Measurements from ENCODE around the gene SPAG4.

The SPAG4 gene

DNA sequence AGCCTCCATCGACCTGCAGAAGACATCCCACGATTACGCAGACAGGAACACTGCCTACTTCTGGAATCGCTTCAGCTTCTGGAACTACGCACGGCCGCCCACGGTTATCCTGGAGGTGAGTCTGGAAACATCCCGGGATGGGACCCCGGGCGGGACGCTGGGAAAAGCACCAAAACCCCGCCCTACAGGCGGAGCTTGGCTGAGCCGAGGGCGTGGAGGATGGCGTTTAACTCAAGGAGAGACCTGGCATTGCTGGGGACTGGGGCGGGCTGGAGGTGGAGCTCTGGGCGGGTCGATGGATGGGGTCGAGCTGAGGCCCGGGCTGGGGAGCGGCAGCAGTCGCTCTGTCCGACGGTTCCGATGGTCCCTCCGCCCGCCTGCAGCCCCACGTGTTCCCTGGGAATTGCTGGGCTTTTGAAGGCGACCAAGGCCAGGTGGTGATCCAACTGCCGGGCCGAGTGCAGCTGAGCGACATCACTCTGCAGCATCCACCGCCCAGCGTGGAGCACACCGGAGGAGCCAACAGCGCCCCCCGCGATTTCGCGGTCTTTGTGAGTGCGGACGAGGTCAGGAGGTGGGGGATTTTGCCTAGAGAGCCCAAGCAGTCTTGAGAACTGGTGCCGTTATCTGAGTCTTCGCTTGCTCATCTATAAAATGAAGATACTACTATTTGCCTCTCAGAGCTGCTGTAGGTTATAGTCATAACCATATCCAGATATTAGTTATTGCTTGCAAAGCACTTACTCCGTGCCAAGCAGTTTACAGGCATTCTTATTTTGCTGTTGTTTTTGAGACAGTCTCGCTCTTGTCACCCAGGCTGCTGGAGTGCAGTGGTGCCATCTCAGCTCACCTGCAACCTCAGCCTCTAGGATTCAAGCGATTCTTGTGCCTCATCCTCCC, 3.8 kb downstream of the SPAG4 start (continued):
- TF ChIP-seq ZNF843 (tag by site-specific recombination; IDR thresholded peaks at IDR 0.05): no peak
- no peak for TF ChIP-seq ZNF121 (tag by site-specific recombination; IDR thresholded peaks at IDR 0.05)
- peak; percentile 97 for TF ChIP-seq ZBTB20 (tag by site-specific recombination; IDR thresholded peaks at IDR 0.05)
- no peak for TF ChIP-seq ZNF548 (tag by site-specific recombination; IDR thresholded peaks at IDR 0.05)
- no peak for TF ChIP-seq ZNF791 (tag by site-specific recombination; IDR thresholded peaks at IDR 0.05)
- no peak for TF ChIP-seq ZNF544 (tag by site-specific recombination; IDR thresholded peaks at IDR 0.05)

DNA sequence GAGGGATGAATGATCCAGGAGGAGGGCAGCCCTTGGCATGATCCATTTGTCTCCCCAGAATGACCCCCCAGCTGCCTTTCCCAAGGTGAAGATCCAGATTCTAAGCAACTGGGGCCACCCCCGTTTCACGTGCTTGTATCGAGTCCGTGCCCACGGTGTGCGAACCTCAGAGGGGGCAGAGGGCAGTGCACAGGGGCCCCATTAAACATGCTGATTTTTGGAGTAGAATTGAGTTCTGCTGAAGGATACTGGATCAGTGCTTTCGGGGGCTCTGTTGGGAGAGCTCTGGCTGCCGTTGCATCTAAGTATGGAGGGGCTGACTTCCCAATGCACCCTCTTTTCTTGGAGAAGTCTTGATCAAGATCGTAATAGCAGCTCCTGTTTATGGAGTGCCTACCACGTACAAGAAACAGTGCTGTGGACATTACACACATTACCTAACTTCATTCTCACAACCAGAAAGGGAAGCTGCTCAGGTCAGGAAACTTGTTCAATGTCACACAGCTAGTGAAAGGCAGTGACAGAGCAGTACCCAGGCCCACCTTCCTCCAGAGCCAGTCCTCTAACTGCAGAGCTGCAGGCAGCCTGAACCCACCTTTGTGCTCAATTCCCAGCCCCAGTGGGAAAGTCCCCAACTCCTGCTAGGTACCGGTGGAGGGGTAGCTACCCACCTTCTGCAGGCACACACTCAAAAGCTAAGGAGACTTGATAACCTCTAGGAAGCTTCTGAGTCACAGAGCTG, 5.4 kb downstream of the SPAG4 start:
- no peaks in the 10 kb centered on the region for H3K9me3 ChIP-seq (ENCODE audit: control insufficient read depth, insufficient read depth, low read depth, low read length)
- H3K4me3 ChIP-seq (ENCODE audit: low read depth, low read length): no peak overlapping the region
- no peak overlapping the region for H3K27ac ChIP-seq (ENCODE audit: extremely low read depth, low read depth, low read length)
- POLR2A ChIA-PET: no interaction called here
- CTCF ChIA-PET: interaction anchor here (0.8 to 1.9 kb wide), 5 partner anchors 8 to 70 kb away, joined by 3 to 16 read pairs (median 3); no protein-coding TSS in a partner anchor
- peaks cover 16 to 23% of the 10 kb centered on the region in 2 experiments for H3K36me3 ChIP-seq (ENCODE audit: control insufficient read depth in 2 of 2, insufficient read depth in 1 of 2, low read length in 2 of 2)
- TF ChIP-seq ZNF792 (tag by site-specific recombination; IDR thresholded peaks at IDR 0.05): no peak
- no peaks in the 10 kb centered on the region for H3K4me1 ChIP-seq (ENCODE audit: control insufficient read depth, insufficient read depth, low read length)

DNA sequence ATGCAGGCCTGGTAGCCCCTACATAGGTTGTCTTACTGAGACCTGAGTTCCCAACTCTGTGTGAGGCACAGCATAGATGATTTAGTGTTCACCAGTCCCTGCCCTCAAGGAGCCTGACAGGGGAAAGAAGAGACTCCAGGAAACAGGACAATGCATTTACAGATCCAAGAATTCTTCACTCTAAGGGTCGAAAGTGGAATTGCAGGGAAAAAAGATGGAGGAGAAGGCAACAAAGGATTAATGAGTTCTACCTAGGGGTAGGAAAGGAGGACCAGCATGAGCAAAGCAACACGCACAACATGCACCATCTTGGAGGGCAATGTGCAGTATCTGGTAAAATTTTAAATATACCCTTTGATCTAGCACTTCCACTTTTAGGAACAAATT, 5.9 kb downstream of the SPAG4 start:
- no peaks in the 10 kb centered on the region for H3K9me3 ChIP-seq (ENCODE audit: control insufficient read depth, insufficient read depth, low read depth, low read length)
- TF ChIP-seq ZNF670 (tag by site-specific recombination; IDR thresholded peaks at IDR 0.05; ENCODE audit: low read depth) (no peak), ZNF629 (tag by site-specific recombination; IDR thresholded peaks at IDR 0.05) (no peak), ZFHX2 (tag by site-specific recombination; conservative IDR thresholded peaks at IDR 0.05) (no peak), ZNF24 (tag by site-specific recombination; IDR thresholded peaks at IDR 0.05) (no peak), ZNF837 (tag by site-specific recombination; IDR thresholded peaks at IDR 0.05) (no peak), MZF1 (tag by site-specific recombination; IDR thresholded peaks at IDR 0.05; ENCODE audit: borderline replicate concordance) (no peak), ZNF311 (tag by site-specific recombination; IDR thresholded peaks at IDR 0.05; ENCODE audit: borderline replicate concordance) (no peak), ZNF549 (tag by site-specific recombination; IDR thresholded peaks at IDR 0.05) (no peak), ZNF658 (tag by site-specific recombination; IDR thresholded peaks at IDR 0.05) (no peak), REPIN1 (tag by site-specific recombination; IDR thresholded peaks at IDR 0.05; ENCODE audit: low read depth) (no peak)
- TF ChIP-seq, protein P1, sequence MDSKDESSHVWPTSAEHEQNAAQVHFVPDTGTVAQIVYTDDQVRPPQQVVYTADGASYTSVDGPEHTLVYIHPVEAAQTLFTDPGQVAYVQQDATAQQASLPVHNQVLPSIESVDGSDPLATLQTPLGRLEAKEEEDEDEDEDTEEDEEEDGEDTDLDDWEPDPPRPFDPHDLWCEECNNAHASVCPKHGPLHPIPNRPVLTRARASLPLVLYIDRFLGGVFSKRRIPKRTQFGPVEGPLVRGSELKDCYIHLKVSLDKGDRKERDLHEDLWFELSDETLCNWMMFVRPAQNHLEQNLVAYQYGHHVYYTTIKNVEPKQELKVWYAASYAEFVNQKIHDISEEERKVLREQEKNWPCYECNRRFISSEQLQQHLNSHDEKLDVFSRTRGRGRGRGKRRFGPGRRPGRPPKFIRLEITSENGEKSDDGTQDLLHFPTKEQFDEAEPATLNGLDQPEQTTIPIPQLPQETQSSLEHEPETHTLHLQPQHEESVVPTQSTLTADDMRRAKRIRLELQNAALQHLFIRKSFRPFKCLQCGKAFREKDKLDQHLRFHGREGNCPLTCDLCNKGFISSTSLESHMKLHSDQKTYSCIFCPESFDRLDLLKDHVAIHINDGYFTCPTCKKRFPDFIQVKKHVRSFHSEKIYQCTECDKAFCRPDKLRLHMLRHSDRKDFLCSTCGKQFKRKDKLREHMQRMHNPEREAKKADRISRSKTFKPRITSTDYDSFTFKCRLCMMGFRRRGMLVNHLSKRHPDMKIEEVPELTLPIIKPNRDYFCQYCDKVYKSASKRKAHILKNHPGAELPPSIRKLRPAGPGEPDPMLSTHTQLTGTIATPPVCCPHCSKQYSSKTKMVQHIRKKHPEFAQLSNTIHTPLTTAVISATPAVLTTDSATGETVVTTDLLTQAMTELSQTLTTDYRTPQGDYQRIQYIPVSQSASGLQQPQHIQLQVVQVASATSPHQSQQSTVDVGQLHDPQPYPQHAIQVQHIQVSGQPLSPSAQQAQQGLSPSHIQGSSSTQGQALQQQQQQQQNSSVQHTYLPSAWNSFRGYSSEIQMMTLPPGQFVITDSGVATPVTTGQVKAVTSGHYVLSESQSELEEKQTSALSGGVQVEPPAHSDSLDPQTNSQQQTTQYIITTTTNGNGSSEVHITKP (tag by site-specific recombination; IDR thresholded peaks at IDR 0.05): no peak
- TF ChIP-seq, protein P2, sequence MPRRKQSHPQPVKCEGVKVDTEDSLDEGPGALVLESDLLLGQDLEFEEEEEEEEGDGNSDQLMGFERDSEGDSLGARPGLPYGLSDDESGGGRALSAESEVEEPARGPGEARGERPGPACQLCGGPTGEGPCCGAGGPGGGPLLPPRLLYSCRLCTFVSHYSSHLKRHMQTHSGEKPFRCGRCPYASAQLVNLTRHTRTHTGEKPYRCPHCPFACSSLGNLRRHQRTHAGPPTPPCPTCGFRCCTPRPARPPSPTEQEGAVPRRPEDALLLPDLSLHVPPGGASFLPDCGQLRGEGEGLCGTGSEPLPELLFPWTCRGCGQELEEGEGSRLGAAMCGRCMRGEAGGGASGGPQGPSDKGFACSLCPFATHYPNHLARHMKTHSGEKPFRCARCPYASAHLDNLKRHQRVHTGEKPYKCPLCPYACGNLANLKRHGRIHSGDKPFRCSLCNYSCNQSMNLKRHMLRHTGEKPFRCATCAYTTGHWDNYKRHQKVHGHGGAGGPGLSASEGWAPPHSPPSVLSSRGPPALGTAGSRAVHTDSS (tag by site-specific recombination; IDR thresholded peaks at IDR 0.05): no peak
- TF ChIP-seq, protein P3, sequence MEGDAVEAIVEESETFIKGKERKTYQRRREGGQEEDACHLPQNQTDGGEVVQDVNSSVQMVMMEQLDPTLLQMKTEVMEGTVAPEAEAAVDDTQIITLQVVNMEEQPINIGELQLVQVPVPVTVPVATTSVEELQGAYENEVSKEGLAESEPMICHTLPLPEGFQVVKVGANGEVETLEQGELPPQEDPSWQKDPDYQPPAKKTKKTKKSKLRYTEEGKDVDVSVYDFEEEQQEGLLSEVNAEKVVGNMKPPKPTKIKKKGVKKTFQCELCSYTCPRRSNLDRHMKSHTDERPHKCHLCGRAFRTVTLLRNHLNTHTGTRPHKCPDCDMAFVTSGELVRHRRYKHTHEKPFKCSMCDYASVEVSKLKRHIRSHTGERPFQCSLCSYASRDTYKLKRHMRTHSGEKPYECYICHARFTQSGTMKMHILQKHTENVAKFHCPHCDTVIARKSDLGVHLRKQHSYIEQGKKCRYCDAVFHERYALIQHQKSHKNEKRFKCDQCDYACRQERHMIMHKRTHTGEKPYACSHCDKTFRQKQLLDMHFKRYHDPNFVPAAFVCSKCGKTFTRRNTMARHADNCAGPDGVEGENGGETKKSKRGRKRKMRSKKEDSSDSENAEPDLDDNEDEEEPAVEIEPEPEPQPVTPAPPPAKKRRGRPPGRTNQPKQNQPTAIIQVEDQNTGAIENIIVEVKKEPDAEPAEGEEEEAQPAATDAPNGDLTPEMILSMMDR (tag by site-specific recombination; IDR thresholded peaks at IDR 0.05): no peak
- TF ChIP-seq, protein P4, sequence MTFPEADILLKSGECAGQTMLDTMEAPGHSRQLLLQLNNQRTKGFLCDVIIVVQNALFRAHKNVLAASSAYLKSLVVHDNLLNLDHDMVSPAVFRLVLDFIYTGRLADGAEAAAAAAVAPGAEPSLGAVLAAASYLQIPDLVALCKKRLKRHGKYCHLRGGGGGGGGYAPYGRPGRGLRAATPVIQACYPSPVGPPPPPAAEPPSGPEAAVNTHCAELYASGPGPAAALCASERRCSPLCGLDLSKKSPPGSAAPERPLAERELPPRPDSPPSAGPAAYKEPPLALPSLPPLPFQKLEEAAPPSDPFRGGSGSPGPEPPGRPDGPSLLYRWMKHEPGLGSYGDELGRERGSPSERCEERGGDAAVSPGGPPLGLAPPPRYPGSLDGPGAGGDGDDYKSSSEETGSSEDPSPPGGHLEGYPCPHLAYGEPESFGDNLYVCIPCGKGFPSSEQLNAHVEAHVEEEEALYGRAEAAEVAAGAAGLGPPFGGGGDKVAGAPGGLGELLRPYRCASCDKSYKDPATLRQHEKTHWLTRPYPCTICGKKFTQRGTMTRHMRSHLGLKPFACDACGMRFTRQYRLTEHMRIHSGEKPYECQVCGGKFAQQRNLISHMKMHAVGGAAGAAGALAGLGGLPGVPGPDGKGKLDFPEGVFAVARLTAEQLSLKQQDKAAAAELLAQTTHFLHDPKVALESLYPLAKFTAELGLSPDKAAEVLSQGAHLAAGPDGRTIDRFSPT (tag by site-specific recombination; IDR thresholded peaks at IDR 0.05): no peak
- H3K4me1 ChIP-seq (ENCODE audit: control insufficient read depth, insufficient read depth, low read length): no peaks in the 10 kb centered on the region
- peaks cover 16 to 28% of the 10 kb centered on the region in 2 experiments for H3K36me3 ChIP-seq (ENCODE audit: control insufficient read depth in 2 of 2, insufficient read depth in 1 of 2, low read length in 2 of 2)
- POLR2A ChIA-PET: no interaction called here
- no peak overlapping the region for H3K27ac ChIP-seq (ENCODE audit: extremely low read depth, low read depth, low read length)
- CTCF ChIA-PET: interaction anchor here (0.8 to 1.0 kb wide), 2 partner anchors 8 to 70 kb away, joined by 3 to 4 read pairs; no protein-coding TSS in a partner anchor
- H3K4me3 ChIP-seq (ENCODE audit: low read depth, low read length): no peak overlapping the region
